Natural killer cell (primary cell): ENCODE measurements around the gene ZC2HC1C. TPM values are rescaled to one million over a fixed set of nuclear protein-coding genes. Genes with fewer than 3 reads are reported as not detected.
"Not testable (repeated sequence)": the region's sequence is repeated elsewhere in the genome, so short reads cannot be mapped to it uniquely, and the experiment has no call there.

Source experiments
- ATAC-seq, 3 donors: fragments of 150-1000 bp in 2 of 3; fragments of 200-7000 bp in 1 of 3; cut with Tn5 transposase; 1 replicate in 1 of 3; 2 replicates in 2 of 3; pipeline ENCODE4 v1.10.0; 2021; ENCODE audit warnings: mild to moderate bottlenecking in 2 of 3, moderate library complexity in 2 of 3
- DNase-seq, 2 donors: peaks; one replicate each; pipeline versions ENCODE4 v3.0.0 to v3.0.0-alpha.2; 2013 to 2021; ENCODE audit warnings: mixed read lengths in 1 of 2
- H3K27ac ChIP-seq: one replicate; pipeline ENCODE4 v1.5.1; 2013; ENCODE audit warnings: mild to moderate bottlenecking, low read length
- H3K27me3 ChIP-seq: one replicate; pipeline ENCODE4 v1.6.1; 2013; ENCODE audit warnings: low read length; ENCODE audit not compliant: control insufficient read depth, insufficient read depth
- H3K36me3 ChIP-seq: one replicate; pipeline ENCODE4 v1.6.1; 2013; ENCODE audit warnings: low read length; ENCODE audit not compliant: control insufficient read depth, insufficient read depth
- H3K4me1 ChIP-seq: one replicate; pipeline ENCODE4 v1.6.1; 2013; ENCODE audit warnings: low read length; ENCODE audit not compliant: control insufficient read depth, insufficient read depth
- H3K4me3 ChIP-seq: one replicate; pipeline ENCODE4 v1.5.1; 2013; ENCODE audit warnings: low read length
- H3K9me3 ChIP-seq: one replicate; pipeline ENCODE4 v1.6.1; 2013; ENCODE audit warnings: low read length; ENCODE audit not compliant: control insufficient read depth, insufficient read depth
- H3K27ac Mint-ChIP-seq, 2 donors: one replicate each; pipeline ENCODE4 v1.8.0; 2022; ENCODE audit warnings: mild to moderate bottlenecking in 2 of 2, mixed read lengths in 2 of 2, moderate library complexity in 1 of 2
- H3K27me3 Mint-ChIP-seq, 2 donors: one replicate each; pipeline ENCODE4 v1.8.0; 2022; ENCODE audit warnings: low read depth in 2 of 2, mixed read lengths in 2 of 2
- H3K36me3 Mint-ChIP-seq: one replicate; pipeline ENCODE4 v1.8.0; 2022; ENCODE audit warnings: mixed read lengths
- H3K4me1 Mint-ChIP-seq, 2 donors: one replicate each; pipeline ENCODE4 v1.8.0; 2022; ENCODE audit warnings: mixed read lengths in 2 of 2
- H3K4me3 Mint-ChIP-seq: one replicate; pipeline ENCODE4 v1.8.0; 2022; ENCODE audit warnings: mild to moderate bottlenecking, moderate library complexity, mixed read lengths
- H3K9me3 Mint-ChIP-seq, 2 donors: one replicate each; pipeline ENCODE4 v1.8.0; 2022; ENCODE audit warnings: mixed read lengths in 2 of 2
- CTCF ChIP-seq: fragments of 200-600 bp; IDR thresholded peaks from one replicate; pipeline ENCODE4 v1.8.0; 2022; ENCODE audit warnings: antibody characterized with exemption
- WGBS: methylation state at CpG from one replicate; pipeline ENCODE4 v1.1.7; 2013; ENCODE audit warnings: missing lambda C conversion rate; ENCODE audit not compliant: insufficient coverage; 5-methylcytosine and 5-hydroxymethylcytosine counted together
- intact Hi-C: fragments of 100-400 bp; cut with micrococcal nuclease; formaldehyde crosslinking; loops from one replicate; pipeline ENCODE4 v1.14.2; 2022
- total RNA-seq, 4 donors: library from RNA; stranded (reverse); fragments of 120-200 nt in 1 of 4; gene quantifications; one replicate each; pipeline versions ENCODE4 v1.2.3 to v1.2.4, GENCODE V29; 2013 to 2022

ZC2HC1C gene
- total RNA-seq, 3 donors from 2014 or later (not counting 1 experiment from before 2014, with no cell fraction given) = 0.55 TPM; not detected in 2

- H3K9me3 Mint-ChIP-seq = no peaks in the 10 kb centered on the region
- no peak for TF ChIP-seq CTCF
- no peak for ATAC-seq
- no peak overlapping the region for H3K4me3 ChIP-seq
- peaks cover 20% of the 10 kb centered on the region for H3K4me1 ChIP-seq
- no peaks in the 10 kb centered on the region for H3K27me3 Mint-ChIP-seq
- H3K27me3 ChIP-seq = no peaks in the 10 kb centered on the region
- no peak overlapping the region for H3K27ac Mint-ChIP-seq
- H3K4me1 Mint-ChIP-seq = peaks cover 18 to 22% of the 10 kb centered on the region in 2 donors
- intact Hi-C loops = no loop called here
- H3K36me3 Mint-ChIP-seq = no peaks in the 10 kb centered on the region
- no peak overlapping the region for H3K4me3 Mint-ChIP-seq
- no peak overlapping the region for H3K27ac ChIP-seq
- H3K9me3 ChIP-seq = no peaks in the 10 kb centered on the region
- no peaks in the 10 kb centered on the region for H3K36me3 ChIP-seq
- WGBS = 98% methylated on average over 1 of the region's 1 CpG
- no peak for DNase-seq
Measured at GRCh38 chr14:75067212-75067611, 2.2 kb upstream of the ZC2HC1C start.

- H3K36me3 ChIP-seq, H3K9me3 Mint-ChIP-seq, H3K36me3 Mint-ChIP-seq, ATAC-seq, H3K27me3 ChIP-seq, H3K27ac ChIP-seq, H3K4me3 Mint-ChIP-seq, H3K9me3 ChIP-seq, DNase-seq, H3K27ac Mint-ChIP-seq, intact Hi-C loops, H3K27me3 Mint-ChIP-seq, H3K4me3 ChIP-seq: not testable (repeated sequence)
- over 99% methylated on average over 4 of the region's 4 CpGs for WGBS
- peaks cover 16 to 19% of the 10 kb centered on the region in 2 donors for H3K4me1 Mint-ChIP-seq
- peaks cover 20% of the 10 kb centered on the region for H3K4me1 ChIP-seq
Measured at GRCh38 chr14:75067765-75068164, 1.7 kb upstream of the ZC2HC1C start.

- no peak for TF ChIP-seq CTCF
- DNase-seq = no peak
- no peak for ATAC-seq
- peak overlapping the region; percentile 76 for H3K4me3 ChIP-seq
- Mint-ChIP-seq H3K9me3 (no peaks in the 10 kb centered on the region), H3K27me3 (no peaks in the 10 kb centered on the region), H3K4me1 (peaks cover 8 to 12% of the 10 kb centered on the region in 2 donors), H3K36me3 (no peaks in the 10 kb centered on the region), H3K4me3 (no peak overlapping the region), H3K27ac (no peak overlapping the region)
- peaks cover 13% of the 10 kb centered on the region for H3K4me1 ChIP-seq
- H3K36me3 ChIP-seq = no peaks in the 10 kb centered on the region
- no peaks in the 10 kb centered on the region for H3K9me3 ChIP-seq
- no peaks in the 10 kb centered on the region for H3K27me3 ChIP-seq
- WGBS = 62% methylated on average over 14 of the region's 15 CpGs
- no peak overlapping the region for H3K27ac ChIP-seq
- intact Hi-C loops = no loop called here
Measured at GRCh38 chr14:75068294-75069120, 934 bp upstream of the ZC2HC1C start.

- Mint-ChIP-seq H3K27ac (no peak overlapping the region), H3K4me3 (no peak overlapping the region), H3K27me3 (no peaks in the 10 kb centered on the region), H3K36me3 (no peaks in the 10 kb centered on the region), H3K9me3 (no peaks in the 10 kb centered on the region), H3K4me1 (peaks cover 0 to 4% of the 10 kb centered on the region in 2 donors)
- no peaks in the 10 kb centered on the region for H3K27me3 ChIP-seq
- intact Hi-C loops = no loop called here
- DNase-seq (no peak), ATAC-seq (no peak)
- no peak for TF ChIP-seq CTCF
- 72% methylated on average over 12 of the region's 12 CpGs for WGBS
- H3K4me1 ChIP-seq = peaks cover 7% of the 10 kb centered on the region
- H3K4me3 ChIP-seq = peak overlapping the region; percentile 76
- H3K36me3 ChIP-seq = no peaks in the 10 kb centered on the region
- H3K9me3 ChIP-seq = no peaks in the 10 kb centered on the region
- H3K27ac ChIP-seq = no peak overlapping the region
Measured at GRCh38 chr14:75069811-75070145, 337 bp downstream of the ZC2HC1C start.
